ENCODE data around the gene FXYD4.
"Not testable (repeated sequence)": the region's sequence is repeated elsewhere in the genome, so short reads cannot be mapped to it uniquely, and the experiment has no call there.

- TF ChIP-seq EZH2phosphoT487 (IDR thresholded peaks at IDR 0.05; ENCODE audit: insufficient read depth, low read depth); EZH2 (IDR thresholded peaks at IDR 0.05; ENCODE audit: insufficient read depth, poor library complexity, severe bottlenecking): not testable (repeated sequence)
Observed at GRCh38 chr10:43393186-43393585, 21.8 kb downstream of the FXYD4 start.

All from GM23248 (cell line).